Stromal cell of bone marrow (primary cell): ENCODE results near the gene TMED3.
"Not testable (repeated sequence)": the region's sequence is repeated elsewhere in the genome, so short reads cannot be mapped to it uniquely, and the experiment has no call there.

Experiments
- DNase-seq: peaks from one replicate; pipeline ENCODE4 v3.0.0-alpha.2; 2012; ENCODE audit warnings: low read depth

TMED3 gene

DNA sequence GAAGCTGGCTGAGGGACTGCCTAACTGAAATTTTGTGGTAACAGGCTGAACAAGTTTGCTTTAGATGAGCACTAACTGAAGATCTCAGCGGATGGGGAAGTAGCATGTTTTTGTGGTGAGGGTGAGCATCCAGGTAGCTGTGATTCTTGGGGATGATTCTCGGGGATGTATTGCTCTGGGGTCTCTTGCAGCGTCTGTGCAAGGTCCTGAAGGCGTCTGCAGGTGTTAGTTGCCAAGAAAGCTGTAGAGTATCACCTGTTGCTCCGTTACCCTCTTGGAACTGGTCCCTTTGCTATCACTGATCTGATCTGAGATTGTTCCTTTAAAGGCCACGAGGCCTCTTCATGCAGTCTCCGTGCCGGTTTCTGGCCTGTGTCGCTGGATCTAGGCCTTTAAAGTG lies 6.0 kb downstream of the TMED3 start:
- DNase-seq = no peak

DNA sequence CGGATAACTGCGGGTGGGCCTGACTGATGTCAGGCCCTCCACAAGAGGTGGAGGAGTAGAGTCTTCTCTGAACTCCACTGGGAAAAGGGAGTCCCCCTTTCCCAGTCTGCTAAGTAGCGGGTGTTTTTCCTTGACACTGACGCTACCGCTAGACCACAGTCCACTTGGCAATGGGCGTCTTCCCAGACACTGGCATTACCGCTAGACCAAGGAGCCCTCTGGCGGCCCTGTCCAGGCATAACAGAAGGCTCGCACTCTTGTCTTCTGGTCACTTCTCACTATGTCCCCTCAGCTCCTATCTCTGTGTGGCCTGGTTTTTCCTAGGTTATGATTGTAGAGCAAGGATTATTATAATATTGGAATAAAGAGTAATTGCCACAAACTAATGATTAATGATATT lies 9.1 kb downstream of the TMED3 start:
- DNase-seq = not testable (repeated sequence)

DNA sequence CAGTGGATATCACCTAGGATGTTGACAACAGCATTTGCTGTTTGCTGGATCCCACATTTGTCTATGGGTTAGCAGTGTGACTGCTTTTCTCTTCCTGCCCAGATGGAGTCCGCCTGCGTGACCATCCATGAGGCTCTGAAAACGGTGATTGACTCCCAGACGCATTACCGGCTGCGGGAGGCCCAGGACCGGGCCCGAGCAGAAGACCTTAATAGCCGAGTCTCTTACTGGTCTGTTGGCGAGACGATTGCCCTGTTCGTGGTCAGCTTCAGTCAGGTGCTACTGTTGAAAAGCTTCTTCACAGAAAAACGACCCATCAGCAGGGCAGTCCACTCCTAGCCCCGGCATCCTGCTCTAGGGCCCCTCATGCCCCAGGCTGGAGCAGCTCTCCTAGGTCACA lies 11.0 kb downstream of the TMED3 start:
- DNase-seq = no peak

DNA sequence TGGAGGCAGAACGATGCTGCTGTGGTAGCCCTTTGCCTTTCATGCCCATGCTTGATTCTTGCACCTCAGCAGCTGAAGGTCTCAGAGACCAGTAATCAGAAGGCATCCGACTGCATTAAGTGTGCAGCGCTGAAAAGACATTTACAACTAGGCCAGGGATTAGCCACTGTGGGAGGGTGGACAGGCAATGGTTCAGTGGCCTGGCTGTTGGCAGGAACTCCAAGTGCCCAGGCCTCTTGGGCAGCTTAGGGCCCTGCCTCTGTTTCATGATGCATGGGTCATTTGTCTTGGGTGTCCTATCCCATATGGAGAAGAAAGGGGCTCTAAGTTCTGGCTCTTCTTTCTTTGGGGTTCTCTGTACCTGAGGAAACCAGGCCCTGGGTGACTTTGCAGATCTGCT lies 11.4 kb downstream of the TMED3 start:
- DNase-seq = no peak

DNA sequence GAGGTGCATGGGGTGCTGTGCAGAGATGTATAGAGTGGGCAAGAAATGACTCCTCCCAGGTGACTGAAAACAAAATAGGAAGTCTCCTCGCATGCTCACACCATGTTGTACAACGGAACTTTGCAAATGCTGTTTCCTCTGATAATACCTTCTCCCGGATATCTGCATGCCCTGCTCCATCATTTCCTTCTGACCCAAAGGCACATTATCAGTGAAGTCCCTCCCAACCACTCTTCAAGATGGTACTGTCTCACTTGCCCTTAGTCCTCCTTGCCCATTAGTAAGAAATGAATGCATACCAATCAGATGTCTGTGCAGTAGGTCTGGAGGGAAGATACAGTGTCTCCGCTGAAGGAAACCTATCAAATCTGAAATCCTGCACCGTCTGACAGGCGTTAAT lies 12.0 kb downstream of the TMED3 start:
- no peak for DNase-seq

DNA sequence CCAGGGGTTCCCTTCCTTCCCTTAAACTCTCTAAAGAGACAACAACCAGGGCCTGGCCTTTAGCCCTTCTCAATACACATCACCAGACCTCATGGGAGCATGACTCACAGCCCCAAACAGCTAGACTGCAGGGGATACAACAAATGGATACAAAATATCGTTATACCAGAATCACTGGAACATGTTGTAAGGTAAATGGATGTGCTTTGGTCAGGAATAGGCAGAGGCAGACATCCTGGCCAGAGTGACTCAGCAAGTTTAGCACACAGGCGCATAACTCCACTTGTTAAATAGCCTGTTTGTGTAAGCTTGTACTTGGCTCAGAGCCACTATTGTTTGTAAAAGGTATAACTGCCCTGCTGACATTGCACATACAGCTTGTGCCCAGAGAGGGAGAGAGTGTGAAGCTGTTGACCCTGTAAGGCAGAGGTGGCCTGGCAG lies 18.3 kb downstream of the TMED3 start:
- DNase-seq = peak; percentile 50

DNA sequence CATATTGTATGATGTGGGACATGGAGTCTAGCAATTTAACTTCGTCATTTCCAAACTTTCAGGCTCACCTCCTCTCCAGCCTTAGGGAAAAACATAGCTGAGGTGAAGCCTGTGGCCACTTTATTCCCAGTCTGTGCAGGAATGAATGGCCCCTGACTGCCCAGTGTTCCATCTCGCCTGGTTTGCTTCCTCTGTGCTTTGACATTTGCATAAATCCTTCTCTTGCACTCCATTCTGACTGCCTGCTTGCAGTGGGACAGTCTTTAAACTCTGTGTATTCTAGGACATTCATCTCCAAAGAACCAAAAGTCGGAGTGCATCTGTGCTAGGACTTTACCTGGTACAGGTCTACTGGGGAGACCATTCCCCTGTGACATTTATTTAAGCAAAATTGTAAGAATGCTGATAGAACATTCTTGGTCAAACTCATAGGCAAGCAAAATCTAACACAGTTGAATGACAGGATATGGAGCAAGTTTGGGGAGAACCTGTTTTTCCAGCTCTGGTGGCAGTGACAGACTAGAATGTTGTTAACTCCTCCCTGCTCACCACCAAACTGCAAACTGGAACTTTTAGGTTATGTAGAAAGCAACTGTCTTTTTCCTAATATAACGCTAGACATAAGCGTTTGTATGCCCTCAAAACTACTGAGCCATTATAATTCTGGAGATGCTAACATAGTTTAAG lies 22.1 kb downstream of the TMED3 start:
- no peak for DNase-seq

DNA sequence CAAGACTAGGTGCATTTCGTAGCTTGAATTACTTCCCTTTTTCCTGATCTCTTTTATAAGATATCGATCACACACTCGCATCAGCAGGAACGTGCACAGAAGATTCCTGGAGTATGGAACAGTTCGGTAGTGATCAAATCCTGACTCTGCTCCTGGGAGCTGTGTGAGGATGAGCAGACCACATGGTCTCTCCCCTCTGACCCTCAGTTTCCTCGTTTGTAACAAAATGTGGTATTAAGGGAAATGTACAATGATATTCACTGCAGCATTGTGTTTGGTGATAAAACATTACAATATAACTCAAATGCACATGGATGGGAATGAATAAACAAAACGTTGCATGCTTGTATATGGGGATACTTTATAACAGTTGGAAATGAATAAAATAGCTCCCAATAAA lies 26.7 kb downstream of the TMED3 start:
- DNase-seq = no peak

DNA sequence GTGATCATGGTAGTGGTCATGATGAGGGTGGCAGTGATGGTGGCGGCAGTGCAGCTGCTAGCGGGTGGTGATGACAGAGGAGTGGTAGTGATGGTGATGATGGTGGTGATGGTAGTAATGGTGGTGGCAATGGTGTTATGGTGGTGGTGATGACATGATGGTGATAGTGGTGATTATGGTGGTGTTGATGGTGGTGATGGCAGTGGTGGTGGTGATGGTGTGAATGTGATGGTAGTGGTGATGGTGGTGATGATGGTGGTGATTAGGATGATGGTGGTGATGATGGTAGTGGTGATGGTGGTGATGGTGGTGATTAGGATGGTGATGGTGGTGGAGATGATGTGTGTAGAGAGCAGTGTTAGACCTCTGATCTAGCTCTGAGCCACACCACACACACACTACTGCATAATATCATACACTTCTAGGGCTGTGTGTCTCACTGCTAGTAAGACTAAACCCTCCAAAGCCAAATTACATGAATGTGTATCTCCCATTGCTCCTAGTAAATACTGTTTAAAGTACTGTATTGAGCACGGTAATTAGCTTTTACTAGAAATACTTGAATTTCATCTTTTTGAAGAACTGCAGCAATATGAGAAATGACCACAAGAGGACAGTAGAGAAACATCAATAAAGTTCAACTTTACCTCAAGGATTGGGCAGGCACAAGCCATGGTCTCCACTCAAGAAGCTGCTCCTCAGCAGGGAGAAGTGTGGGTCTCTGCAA lies 28.8 kb downstream of the TMED3 start:
- no peak for DNase-seq

DNA sequence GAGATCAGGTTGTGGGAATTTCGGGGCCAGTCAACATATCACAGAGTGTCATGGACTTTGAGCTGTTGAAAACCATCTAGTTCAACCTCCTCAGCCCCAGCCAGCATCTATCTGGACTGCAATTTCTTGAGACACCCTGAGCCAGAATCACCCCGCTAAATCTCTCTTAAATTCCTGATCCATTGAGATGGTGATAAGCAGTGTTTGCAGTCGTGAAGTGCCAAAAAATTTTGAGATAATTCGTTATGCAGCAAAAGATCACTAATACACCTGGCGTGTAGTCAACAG lies 29.3 kb downstream of the TMED3 start:
- no peak for DNase-seq

DNA sequence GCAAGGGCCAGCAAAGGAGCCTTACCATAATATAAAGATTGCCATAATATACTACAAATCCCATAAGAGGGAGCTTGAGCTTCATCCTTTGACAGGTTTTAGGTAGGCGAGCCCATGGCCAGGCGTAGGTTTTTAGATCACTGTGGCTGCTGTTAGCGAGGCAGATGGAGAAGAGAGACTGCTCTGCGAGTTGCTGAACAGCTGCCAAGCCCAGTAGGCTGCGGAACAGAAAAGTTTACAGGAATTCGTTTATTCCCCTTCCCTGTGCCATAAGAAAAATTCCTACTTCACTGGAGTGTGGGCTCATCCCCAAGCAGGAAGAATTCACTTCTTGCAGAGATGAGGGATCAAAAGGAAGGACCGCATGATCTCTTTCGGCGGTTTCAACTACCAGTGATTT lies 30.5 kb downstream of the TMED3 start:
- DNase-seq = no peak

DNA sequence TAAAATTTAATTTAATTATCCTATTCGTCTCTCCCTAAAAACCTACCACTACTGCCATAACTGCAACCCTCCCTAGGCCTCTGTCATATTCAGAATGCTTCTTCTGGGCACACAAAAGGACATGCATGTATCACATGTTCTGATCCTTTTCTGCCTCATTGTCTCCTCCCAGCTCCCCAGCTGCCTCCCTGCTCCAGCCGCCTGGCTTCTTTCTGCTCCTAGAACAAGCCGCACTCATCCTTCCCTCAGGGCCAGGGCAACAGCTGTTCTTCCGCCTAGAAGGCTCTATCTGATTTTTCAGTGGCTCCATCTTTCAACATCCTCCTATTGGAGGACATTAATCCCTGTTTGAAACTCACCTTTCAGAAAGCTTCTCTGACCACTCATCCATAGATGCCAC lies 38.6 kb downstream of the TMED3 start:
- no peak for DNase-seq

DNA sequence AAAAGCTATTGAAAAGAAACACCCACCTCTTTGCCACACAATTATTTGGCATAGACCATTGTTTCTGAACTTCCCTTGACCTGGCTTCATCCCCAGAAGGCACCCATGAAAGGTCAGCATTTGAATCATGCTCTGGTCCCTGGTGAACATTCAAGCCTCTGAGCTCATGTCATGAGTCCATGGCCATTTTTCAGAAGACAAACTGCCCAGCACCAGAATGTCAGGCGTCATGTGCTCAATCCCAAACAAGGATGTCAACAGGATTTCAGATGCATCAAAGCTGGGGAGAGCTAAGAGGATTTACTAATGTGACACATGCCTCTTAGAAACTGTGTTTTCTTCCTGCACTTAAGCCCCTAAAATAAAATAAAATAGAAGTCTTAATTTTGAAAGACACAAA lies 41.3 kb downstream of the TMED3 start:
- no peak for DNase-seq

DNA sequence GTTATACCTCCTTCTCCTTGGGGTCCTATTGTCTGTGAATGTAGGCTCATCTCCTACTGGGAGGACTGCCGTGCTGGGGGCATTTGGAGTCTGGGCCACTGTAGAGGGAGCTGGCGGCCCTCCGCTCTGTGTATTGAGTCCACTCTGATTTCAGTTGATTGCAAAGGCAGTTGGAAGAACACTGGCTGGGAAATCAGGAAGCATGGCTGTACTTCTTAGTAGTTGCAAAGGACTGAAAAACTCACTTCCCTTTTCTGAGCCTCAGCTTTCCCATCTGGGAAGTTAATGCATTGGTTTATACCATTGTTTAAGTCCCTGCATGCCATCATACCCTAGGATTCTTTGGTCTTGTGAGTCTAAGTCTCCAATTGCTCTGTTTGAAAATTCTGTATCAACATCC lies 46.7 kb downstream of the TMED3 start:
- DNase-seq = no peak

DNA sequence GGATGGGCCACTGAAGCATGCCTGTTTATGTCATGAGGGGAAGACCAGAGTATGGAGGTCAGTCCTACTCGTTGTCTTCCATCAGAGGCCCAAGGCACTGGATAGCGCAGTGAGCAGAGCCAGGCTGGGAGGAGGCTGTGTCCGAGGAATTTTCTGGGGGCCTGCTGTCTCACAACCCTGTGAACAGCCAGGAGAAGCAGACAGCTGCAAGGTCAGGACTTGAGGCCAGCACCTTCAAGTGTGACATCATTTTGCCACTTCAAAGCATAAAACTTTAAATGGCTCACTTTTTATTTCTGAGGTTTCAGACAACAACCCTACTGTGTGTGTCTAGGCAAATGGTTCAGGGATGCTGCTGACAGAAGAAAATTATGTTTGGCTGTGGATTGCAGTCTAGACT lies 47.2 kb downstream of the TMED3 start:
- no peak for DNase-seq

DNA sequence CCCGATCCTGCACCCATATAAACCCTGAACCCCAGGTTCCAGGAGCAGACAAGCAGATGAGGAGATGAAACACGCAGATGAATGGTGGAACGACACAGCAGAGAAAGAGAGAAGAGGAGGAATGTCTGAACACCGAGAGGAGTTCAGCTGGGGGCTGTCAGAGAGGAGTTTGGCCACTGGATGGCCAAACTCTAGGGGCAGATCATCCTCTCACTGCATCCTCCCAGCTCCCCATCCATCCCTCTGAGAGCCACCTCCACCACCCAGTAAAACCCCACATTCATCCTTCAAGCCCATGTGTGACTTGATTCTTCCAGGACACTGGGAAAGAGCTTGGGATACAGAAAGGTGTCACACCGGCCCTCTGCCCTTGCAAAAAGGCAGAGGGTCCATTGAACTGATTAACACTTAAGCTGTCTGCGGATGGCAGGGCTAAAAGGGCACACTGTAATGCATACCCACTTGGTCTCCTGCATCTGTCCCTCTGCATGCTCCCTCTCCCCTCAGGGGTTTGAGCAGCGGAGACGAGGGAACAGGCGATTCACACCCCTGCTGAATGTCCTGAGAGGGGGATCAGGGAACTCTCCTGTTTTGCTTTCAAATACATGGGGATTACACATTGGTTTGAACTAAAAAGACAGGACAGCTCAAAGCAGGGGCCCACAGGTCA lies 53.8 kb downstream of the TMED3 start:
- DNase-seq = no peak

DNA sequence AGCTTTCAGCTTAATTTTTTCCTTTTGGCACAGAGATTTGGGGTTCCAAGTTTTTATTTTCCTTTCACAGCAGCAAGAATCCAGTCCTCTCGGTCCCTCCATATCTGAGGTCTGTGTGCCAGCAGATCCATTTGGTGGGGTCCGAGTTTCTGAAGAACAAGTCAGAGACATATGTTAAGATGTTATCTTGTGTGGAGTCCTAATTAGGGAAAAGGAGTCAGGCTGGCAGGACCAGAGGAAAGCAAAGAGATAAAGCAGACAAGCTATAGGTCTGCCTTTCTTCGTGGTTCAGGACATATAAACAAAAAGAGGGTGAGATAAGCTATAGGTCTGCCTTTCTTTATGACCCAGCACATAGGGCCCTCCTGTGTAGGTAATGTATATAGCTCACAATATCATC lies 54.9 kb downstream of the TMED3 start:
- DNase-seq = no peak

DNA sequence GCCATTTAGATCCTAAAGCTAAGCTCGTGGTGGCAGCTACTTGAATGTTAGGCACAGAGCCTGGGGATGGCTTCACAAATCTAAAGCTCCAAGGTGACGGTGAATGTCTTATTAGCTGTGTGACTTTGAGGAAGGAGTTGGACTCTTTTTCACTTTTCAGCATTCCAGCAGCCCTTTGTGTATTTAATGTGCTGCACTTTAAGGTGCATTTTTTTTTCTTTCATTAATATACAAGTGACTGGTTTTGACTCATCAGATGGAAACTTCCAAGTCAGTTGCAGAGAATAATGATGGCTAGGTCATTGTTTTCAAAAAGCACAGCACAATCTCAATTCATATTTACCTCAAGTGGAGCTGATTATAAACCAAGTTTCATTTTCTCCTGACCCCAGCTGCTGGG lies 55.8 kb downstream of the TMED3 start:
- no peak for DNase-seq

DNA sequence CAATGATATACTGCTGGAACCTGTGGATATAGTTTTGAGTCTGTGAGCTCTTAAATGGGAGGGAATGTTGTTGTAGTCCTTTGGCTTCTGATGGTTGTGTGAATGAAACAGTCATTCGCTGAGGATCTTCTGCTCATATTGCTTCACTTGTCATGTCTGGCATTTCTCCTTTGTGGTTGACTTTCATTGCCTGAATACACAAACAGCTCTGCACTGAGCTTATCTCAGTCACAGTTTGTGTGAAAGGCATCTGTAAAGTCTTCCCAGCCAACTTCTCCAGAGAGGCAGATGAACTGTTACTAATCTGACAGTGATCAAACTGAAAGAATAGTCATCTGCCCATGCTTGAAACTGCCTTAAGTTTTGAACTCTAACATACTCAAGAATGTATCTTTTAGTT lies 59.8 kb downstream of the TMED3 start:
- DNase-seq = peak; percentile 31

DNA sequence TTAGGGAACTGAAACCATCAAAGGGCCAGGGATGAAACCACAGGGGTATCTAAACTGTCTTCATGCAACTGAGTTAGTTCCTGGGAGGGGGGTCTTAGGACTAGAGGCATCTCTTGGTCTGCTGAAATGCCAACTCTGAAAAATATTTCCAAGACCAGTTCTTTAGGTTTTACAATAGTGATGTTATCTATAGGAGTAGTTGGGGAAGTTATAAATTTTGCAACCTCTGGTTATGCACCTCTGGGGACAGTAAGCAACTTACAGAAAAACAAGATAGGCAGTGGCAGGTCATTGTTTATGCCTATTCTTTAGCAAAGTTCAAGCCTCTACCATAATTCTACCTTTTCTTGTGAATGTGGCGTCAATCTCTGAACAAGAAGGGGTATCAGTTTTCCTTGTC lies 60.7 kb downstream of the TMED3 start:
- no peak for DNase-seq

DNA sequence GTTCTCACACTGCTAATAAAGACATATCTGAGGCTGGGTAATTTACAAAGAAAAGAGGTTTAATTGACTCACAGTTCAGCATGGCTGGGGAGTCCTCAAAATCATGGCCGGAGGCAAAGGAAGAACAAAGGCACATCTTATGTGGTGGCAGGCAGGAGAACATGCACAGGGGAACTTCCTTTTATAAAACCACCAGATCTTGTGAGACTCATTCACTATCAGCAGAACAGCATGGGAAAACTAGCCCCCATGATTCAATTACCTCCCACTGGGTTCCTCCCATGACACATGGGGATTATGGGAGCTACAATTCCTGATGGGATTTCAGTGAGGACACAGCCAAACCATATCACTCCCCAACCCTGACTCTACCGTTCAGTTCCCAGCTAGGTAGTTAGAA lies 61.5 kb downstream of the TMED3 start:
- no peak for DNase-seq
